A673 (cell line): ENCODE results near the gene PLEKHH2. TPM values are rescaled to one million over a fixed set of nuclear protein-coding genes. Genes with fewer than 3 reads are reported as not detected.
A peak's percentile ranks its signal among the peaks of the same experiment; 100 is the strongest.

Source experiments
- BruUV-seq: library from RNA; stranded (reverse); fragments of 400-500 nt; replicated peaks from 2 replicates; lab custom pipeline; 2021; lab: Mats Ljungman, UMichigan
- CTCF ChIA-PET: fragments of 300-600 bp; sonication (Branson Sonifier 250); formaldehyde crosslinking; loops from one replicate; lab custom pipeline; 2022; ENCODE audit warnings: antibody characterized with exemption; lab: Charles Lee
- POLR2A ChIA-PET: fragments of 300-600 bp; sonication (Branson Sonifier 250); formaldehyde crosslinking; loops from one replicate; lab custom pipeline; 2022; ENCODE audit warnings: antibody characterized with exemption; ENCODE audit not compliant: low non-redundant PET; lab: Charles Lee
- DNase-seq: peaks from one replicate; pipeline ENCODE4 v3.0.0-alpha.2; 2015; ENCODE audit warnings: low spot score
- H3K27ac ChIP-seq: fragments of 200-600 bp; sonication (generic); 2 replicates; pipeline ENCODE4 v1.5.1; 2016; ENCODE audit warnings: mixed run types, low read depth, mild to moderate bottlenecking, mixed read lengths, antibody characterized with exemption, low read length; ENCODE audit not compliant: poor library complexity, severe bottlenecking
- H3K27me3 ChIP-seq: fragments of 200-600 bp; sonication (generic); replicated peaks from 2 replicates; pipeline ENCODE4 v1.6.1; 2017; ENCODE audit warnings: mixed run types, low read depth, mild to moderate bottlenecking, mixed read lengths, antibody characterized with exemption, low read length; ENCODE audit not compliant: insufficient read depth, poor library complexity
- H3K36me3 ChIP-seq: fragments of 200-600 bp; sonication (generic); 2 replicates; pipeline ENCODE4 v1.6.1; 2016; ENCODE audit warnings: mixed run types, mild to moderate bottlenecking, mixed read lengths, antibody characterized with exemption, low read length; ENCODE audit not compliant: insufficient read depth, poor library complexity, severe bottlenecking
- H3K4me1 ChIP-seq: fragments of 200-600 bp; sonication (generic); 2 replicates; pipeline ENCODE4 v1.6.1; 2017; ENCODE audit warnings: mixed run types, mild to moderate bottlenecking, mixed read lengths, antibody characterized with exemption, low read length; ENCODE audit not compliant: insufficient read depth, poor library complexity, severe bottlenecking
- H3K4me3 ChIP-seq: fragments of 200-600 bp; sonication (generic); 2 replicates; pipeline ENCODE4 v1.5.1; 2016; ENCODE audit warnings: low read depth, mixed run types, mild to moderate bottlenecking, mixed read lengths, low read length; ENCODE audit not compliant: poor library complexity, severe bottlenecking
- H3K9me3 ChIP-seq: fragments of 200-600 bp; sonication (generic); 2 replicates; pipeline ENCODE4 v1.6.1; 2016; ENCODE audit warnings: mixed run types, low read depth, mild to moderate bottlenecking, mixed read lengths, antibody characterized with exemption, low read length; ENCODE audit not compliant: poor library complexity, severe bottlenecking
- CTCF ChIP-seq: fragments of 300-800, 200-600 bp; sonication (generic); conservative IDR thresholded peaks from 2 replicates; pipeline ENCODE4 v1.5.1; 2017; ENCODE audit warnings: low read depth, mild to moderate bottlenecking, antibody characterized with exemption, low read length, moderate library complexity, mixed read lengths
- EZH2 ChIP-seq: fragments of 200-600 bp; sonication (generic); IDR thresholded peaks from 2 replicates; pipeline ENCODE4 v1.6.1; 2017; ENCODE audit warnings: borderline replicate concordance, low read depth, mild to moderate bottlenecking, mixed read lengths, antibody characterized with exemption, low read length; ENCODE audit not compliant: poor library complexity, severe bottlenecking
- intact Hi-C: fragments of 100-400 bp; cut with micrococcal nuclease; formaldehyde crosslinking; loops from one replicate; pipeline ENCODE4 v1.10.0; 2022; ENCODE audit not compliant: unreplicated experiment
- total RNA-seq: library from RNA; stranded (reverse); gene quantifications from 2 replicates; pipeline ENCODE4 v1.2.3, GENCODE V29; 2021

Gene PLEKHH2
- total RNA-seq, 1 experiment from 2014 or later, result 2.2 TPM

- no TSS peak for BruUV-seq
- TF ChIP-seq CTCF (no peak), EZH2 (no peak)
- Histone ChIP-seq H3K27ac (no peak overlapping the region), H3K9me3 (no peaks in the 10 kb centered on the region), H3K4me3 (no peak overlapping the region), H3K4me1 (no peaks in the 10 kb centered on the region), H3K27me3 (no peaks in the 10 kb centered on the region), H3K36me3 (no peaks in the 10 kb centered on the region)
- DNase-seq, result no peak
- ChIA-PET CTCF (interaction anchor here (0.5 kb wide), 1 partner anchor 71 kb away, joined by 3 read pairs; no protein-coding TSS in a partner anchor), POLR2A (no interaction called here)
- intact Hi-C loops, result no loop called here
Measured at GRCh38 chr2:43764086-43764705, 127.1 kb downstream of the PLEKHH2 start.

- Histone ChIP-seq H3K36me3 (no peaks in the 10 kb centered on the region), H3K27me3 (no peaks in the 10 kb centered on the region), H3K27ac (no peak overlapping the region), H3K4me3 (no peak overlapping the region), H3K9me3 (no peaks in the 10 kb centered on the region), H3K4me1 (no peaks in the 10 kb centered on the region)
- no peak for DNase-seq
- intact Hi-C loops, result no loop called here
- no TSS peak for BruUV-seq
- POLR2A ChIA-PET, result no interaction called here
- CTCF ChIA-PET, result no interaction called here
- TF ChIP-seq EZH2, result no peak
Measured at GRCh38 chr2:43766006-43766405, 128.9 kb downstream of the PLEKHH2 start.

GRCh38 chr2:43773876-43774613 lies 137.0 kb downstream of the PLEKHH2 start, which contains the start of gene DYNC2LI1:
DYNC2LI1 (plus strand) TSS chr2:43774039; CDS start chr2:43774139, 100 bp downstream.
- POLR2A ChIA-PET, result no interaction called here
- BruUV-seq, result TSS peak; percentile 66
- CTCF ChIA-PET, result interaction anchor here (0.6 kb wide), 1 partner anchor 24 kb away, joined by 3 read pairs; no protein-coding TSS in a partner anchor
- Histone ChIP-seq H3K4me1 (no peaks in the 10 kb centered on the region), H3K27me3 (no peaks in the 10 kb centered on the region), H3K27ac (peak within 1 kb of the TSS; percentile 68), H3K9me3 (no peaks in the 10 kb centered on the region), H3K36me3 (no peaks in the 10 kb centered on the region), H3K4me3 (peak within 1 kb of the TSS; percentile 76)
- intact Hi-C loops, result no loop called here
- DNase-seq, result peak; percentile 95
- TF ChIP-seq EZH2 (no peak), CTCF (no peak)
